Left hindlimb (tissue), 1 donor: ENCODE results near the gene NISCH.

ENCODE experiments used
- DNase-seq: peaks from one replicate; pipeline ENCODE4 v3.0.0-alpha.2; 2018

Gene NISCH

GRCh38 chr3:52472239-52473000 is 17.0 kb downstream of the NISCH start:
- no peak for DNase-seq

- no peak for DNase-seq
Observed at GRCh38 chr3:52473026-52473425, 17.6 kb downstream of the NISCH start.

- DNase-seq: no peak
Observed at GRCh38 chr3:52477076-52477795, 21.8 kb downstream of the NISCH start.

GRCh38 chr3:52477796-52478095 is 22.3 kb downstream of the NISCH start:
- DNase-seq: no peak

GRCh38 chr3:52479037-52479876 is 23.9 kb downstream of the NISCH start:
- no peak for DNase-seq

GRCh38 chr3:52479877-52480575 is 24.6 kb downstream of the NISCH start:
- no peak for DNase-seq

- DNase-seq: no peak
Observed at GRCh38 chr3:52480768-52481715, 25.6 kb downstream of the NISCH start.

GRCh38 chr3:52481819-52482521 is 26.6 kb downstream of the NISCH start:
- no peak for DNase-seq

GRCh38 chr3:52483081-52483480 is 27.7 kb downstream of the NISCH start:
- DNase-seq: no peak

- DNase-seq: no peak
Observed at GRCh38 chr3:52483577-52484381, 28.4 kb downstream of the NISCH start.

GRCh38 chr3:52484680-52485461 is 29.5 kb downstream of the NISCH start:
- DNase-seq: no peak

GRCh38 chr3:52487050-52487787 is 31.8 kb downstream of the NISCH start:
- no peak for DNase-seq

GRCh38 chr3:52487788-52488691 is 32.6 kb downstream of the NISCH start:
- DNase-seq: no peak

- DNase-seq: no peak
Observed at GRCh38 chr3:52488746-52489145, 33.3 kb downstream of the NISCH start.

GRCh38 chr3:52489453-52489852 is 34.0 kb downstream of the NISCH start:
- DNase-seq: no peak

GRCh38 chr3:52490035-52490938 is 34.9 kb downstream of the NISCH start:
- no peak for DNase-seq
